Stimulated activated CD8-positive, alpha-beta memory T cell treated with anti-CD3 and anti-CD28 coated beads, Interleukin-15, amount 100 ng/mL, for 48 hours (primary cell): ENCODE data around the gene DSE.

Source experiments
- DNase-seq, 2 donors: peaks; one replicate each; pipeline ENCODE4 v3.0.0-alpha.2; 2020; ENCODE audit warnings: low read depth in 2 of 2

Gene DSE

DNA sequence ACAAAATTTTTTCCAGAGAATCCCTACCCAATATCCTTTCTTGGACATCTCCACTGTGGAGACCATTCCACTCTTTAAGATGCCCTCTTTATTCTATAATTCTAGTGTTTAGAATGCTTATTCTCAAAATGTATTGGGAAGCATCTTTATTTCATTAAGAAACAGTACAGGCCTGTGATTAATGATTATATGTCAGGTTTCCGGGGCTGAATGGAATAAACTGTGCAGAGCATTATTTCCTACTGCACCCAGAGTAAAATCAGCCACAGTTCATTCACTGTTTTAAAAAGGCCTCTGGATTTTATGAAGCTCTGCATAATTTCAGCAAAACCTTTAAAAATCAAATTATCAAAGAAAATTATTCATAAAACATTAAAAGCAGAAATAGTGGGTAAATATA, 42.6 kb downstream of the DSE start:
- no peak for DNase-seq

DNA sequence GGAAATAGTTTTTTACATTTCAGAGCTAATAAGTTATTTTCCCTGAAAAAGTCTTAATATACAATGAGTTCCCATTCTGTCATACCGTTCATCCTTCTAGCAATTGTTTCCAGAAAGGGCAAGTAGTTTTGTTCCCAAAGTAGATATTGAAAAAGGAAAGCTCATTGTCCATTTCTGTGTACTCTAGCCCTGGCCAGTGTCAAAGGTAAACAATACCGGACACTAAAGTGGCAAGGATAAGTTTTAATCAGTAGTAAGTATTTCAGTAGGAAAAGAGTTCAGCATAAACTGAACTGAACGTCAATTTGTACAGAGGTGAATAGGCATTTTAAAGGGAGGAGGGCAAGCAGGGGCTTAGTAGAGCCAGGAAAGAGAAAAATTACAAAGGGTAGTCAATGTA, 46.9 kb downstream of the DSE start:
- DNase-seq = no peak

GRCh38 chr6:116419069-116419786, 48.5 kb downstream of the DSE start:
- no peak for DNase-seq

GRCh38 chr6:116420341-116420740, 49.6 kb downstream of the DSE start:
- DNase-seq = no peak

- no peak for DNase-seq
Measured at GRCh38 chr6:116422238-116422637, 51.5 kb downstream of the DSE start.

- DNase-seq = no peak
Measured at GRCh38 chr6:116424001-116424400, 53.3 kb downstream of the DSE start.

DNA sequence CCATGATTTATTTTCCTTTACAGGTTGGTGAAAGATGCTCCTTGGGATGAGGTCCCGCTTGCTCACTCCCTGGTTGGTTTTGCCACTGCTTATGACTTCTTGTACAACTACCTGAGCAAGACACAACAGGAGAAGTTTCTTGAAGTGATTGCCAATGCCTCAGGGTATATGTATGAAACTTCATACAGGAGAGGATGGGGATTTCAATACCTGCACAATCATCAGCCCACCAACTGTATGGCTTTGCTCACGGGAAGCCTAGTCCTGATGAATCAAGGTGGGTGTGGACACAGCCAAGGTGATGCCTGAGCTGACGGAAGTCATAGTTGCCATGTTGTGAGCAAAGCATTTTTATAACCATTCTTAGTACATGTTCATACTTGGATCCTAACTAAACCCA, 55.8 kb downstream of the DSE start:
- no peak for DNase-seq

- DNase-seq = no peak
Measured at GRCh38 chr6:116429111-116429510, 58.4 kb downstream of the DSE start.

DNA sequence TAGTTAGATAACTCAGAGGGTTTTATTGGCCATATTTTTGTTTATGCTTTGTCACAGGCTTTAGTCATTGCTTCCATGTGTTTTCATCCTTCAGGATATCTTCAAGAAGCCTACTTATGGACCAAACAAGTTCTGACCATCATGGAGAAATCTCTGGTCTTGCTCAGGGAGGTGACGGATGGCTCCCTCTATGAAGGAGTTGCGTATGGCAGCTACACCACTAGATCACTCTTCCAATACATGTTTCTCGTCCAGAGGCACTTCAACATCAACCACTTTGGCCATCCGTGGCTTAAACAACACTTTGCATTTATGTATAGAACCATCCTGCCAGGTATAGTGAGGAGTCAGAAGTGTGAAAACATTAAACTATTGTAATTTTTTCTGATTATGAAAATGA, 60.1 kb downstream of the DSE start:
- DNase-seq = no peak

DNA sequence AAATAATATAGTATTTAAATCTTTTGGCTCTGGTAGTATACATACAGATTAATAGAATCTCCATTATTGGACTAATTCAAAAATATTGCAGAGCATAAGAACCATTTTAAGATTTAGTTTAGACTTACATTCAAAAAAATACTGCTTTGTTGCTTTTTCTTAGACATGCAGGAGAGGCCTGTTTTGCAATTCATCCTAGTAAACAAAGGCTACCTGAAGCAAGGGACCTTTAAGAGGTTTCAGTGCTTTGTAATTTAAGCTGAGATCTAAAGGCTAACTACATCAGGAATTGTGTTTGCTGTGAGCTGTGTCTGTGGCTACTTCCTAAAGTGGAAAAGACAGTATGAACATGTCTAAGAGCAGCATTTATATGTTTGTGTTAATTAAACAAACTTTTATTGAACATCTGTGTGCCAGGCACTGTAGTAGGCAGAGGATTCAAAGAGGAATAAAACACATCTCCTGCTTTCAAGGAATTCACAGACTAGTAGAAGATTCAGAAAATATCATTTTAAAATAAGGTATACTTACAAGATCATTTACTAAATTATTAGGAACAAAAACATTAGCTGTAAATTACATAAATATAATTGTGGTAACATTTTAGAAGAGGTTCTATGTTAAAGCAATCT, 61.3 kb downstream of the DSE start:
- DNase-seq = no peak

DNA sequence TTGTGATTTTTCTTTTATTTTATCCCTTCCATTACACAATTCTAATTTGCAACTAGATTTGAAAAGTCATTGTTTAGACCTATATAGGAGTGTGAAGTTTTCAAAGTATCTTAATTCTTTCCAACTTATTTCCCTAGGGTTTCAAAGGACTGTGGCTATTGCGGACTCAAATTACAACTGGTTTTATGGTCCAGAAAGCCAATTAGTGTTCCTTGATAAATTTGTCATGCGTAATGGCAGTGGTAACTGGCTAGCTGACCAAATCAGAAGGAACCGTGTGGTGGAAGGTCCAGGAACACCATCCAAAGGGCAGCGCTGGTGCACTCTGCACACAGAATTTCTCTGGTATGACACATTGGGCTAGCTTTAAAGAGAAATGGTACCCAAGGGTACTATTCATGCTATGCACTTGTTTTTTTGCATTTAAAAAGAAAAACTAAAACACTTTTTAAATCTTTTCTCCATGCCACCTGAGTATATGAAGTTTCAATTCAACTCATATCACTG, 62.5 kb downstream of the DSE start:
- no peak for DNase-seq

GRCh38 chr6:116434056-116434725, 63.4 kb downstream of the DSE start:
- no peak for DNase-seq

- DNase-seq = no peak
Measured at GRCh38 chr6:116436586-116436985, 65.8 kb downstream of the DSE start.

GRCh38 chr6:116437656-116438055, 66.9 kb downstream of the DSE start:
- DNase-seq = no peak

GRCh38 chr6:116438590-116439448, 68.1 kb downstream of the DSE start:
- no peak for DNase-seq

- DNase-seq = no peak
Measured at GRCh38 chr6:116439522-116440051, 68.8 kb downstream of the DSE start.

DNA sequence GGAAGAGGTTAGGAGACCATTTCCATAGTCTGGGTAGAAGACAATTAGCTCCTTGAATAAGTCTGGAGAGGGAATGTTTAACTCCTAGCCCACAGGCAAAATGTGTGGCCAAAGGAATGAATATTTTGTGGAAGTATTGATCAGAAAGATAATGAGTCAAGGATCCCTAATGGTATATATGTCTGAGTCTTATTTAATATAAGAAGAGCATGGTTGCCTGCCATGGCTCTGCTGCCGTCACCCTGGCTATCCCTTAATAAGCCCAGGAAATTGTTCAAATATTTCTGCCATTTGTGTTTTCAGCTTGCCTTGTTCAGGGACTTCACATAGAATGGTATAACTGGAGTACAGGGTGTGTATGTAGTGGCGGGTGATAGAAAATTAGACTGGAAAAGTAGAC, 72.4 kb downstream of the DSE start:
- DNase-seq = no peak

GRCh38 chr6:116444092-116444491, 73.3 kb downstream of the DSE start:
- DNase-seq = no peak

DNA sequence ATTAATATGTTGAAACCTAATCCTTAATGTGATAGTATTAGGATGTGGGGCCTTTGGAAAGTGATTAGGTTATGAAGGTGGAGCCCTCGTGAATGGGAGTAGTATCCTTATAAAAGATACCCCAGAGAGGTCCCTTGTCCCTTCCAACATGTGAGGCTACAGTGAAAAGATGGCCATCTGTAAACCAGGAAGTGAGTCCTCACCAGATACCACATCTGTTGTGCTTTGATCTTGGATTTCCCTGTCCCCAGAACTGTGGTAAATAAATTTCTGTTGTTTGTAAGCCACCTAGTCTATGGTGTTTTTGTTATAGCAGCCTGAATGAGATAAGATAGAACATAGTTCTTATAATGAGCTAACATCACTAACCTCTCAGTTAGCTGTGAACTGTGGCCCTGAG, 73.8 kb downstream of the DSE start:
- no peak for DNase-seq

DNA sequence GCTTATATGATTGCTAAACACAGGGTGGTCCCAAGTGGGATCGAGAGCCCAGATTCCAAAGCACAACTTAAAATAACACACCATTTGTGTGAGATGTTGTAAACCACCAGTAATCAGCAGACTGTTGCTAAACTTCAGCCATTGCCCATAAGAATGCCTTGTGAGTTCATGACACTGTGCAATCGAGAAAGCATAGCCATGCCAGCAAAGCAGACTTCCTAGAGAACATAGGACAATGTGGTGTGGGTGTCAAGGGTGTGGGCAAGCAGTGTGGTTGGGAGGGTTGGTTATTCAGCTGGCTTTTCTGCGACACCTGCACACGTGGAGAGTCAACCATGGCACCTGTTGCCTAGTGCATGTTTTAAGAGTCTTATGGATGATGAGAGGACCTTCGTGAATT, 74.4 kb downstream of the DSE start:
- DNase-seq = no peak

DNA sequence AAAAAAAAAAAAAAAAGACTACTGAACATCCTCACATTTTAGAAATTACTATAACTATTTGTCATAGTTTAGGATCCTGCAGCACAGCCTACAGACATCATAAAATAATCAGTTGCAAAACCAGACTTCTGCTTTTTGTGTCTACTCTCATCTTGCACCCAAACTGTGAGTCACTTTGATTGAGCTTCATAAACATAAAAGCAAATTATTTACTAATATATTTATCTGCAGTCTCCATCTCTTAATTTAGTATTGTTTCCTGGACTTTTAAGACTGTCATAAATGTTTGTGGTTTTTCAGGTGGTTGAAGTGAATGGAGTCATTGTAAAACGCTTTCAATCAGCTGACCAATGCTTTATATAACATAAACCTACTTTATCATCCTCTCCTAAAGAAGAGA, 75.7 kb downstream of the DSE start:
- no peak for DNase-seq

DNA sequence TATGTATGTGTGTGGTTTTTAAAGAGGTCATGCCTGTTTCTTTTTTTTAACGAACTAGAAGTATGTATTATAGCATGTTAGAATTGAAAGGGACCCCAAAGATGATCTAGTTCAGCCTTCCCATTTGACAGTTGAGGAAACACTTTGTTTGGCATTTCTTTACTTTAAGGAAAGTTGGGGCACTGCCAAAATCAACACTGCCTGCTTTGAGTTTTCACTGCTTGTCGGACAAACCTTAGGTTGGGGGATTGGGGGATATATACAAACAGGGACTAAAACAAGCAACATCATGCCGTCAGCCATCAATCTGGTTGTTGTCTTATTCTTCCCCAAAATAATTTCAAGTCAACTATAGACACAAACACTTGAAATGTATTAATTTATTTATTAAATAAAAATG, 76.3 kb downstream of the DSE start:
- no peak for DNase-seq
